Measurements from ENCODE around the gene LY6G6C.

The LY6G6C gene

DNA sequence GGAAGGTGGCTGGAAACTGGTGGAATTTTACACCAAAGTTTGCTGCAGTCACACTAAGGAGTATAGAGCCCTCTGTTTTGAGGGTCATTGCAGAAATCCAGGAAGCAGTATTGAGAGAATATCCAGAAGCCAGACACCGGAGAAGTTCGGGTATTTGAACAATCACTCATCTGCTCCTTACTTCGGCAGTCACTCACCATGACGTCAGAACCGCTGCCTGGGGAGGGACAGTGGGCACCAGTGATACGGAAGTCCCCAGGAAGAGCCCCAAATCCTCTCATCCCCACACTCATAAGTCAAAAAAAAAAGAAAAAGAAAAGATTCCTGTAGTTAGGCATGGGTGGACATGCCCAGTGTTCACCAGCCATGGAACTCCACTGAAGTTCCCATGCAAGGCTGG is 44.6 kb downstream of the LY6G6C start:
- no peak for DNase-seq

DNA sequence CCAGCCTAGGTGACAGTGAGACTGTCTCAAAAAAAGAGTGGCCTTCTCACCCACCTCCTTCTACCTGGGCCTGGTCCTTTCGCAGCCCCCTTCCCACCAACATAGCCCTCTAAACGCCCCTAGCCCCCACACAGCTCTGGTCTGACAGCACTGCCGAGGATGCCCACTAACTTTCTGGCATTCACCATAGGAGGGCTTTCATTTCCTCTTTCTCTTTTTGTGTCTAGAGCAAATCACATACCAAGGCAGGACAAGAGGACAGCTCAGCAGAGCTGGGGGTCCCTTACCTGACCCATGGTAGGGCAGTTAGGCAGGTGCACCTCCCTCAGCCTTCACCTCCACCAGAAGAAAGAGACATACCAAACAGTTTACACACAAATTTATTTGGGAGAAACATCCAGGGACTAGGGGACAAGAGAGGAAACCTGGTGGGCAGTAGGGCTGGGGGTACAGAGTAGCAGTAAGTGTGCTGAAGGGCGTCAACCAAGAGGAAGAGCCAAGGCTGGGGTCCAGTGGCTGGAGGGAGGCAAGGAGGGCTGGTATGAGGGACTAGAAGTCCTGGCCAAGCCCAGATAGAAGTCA is 45.1 kb downstream of the LY6G6C start:
- no peak for DNase-seq

DNA sequence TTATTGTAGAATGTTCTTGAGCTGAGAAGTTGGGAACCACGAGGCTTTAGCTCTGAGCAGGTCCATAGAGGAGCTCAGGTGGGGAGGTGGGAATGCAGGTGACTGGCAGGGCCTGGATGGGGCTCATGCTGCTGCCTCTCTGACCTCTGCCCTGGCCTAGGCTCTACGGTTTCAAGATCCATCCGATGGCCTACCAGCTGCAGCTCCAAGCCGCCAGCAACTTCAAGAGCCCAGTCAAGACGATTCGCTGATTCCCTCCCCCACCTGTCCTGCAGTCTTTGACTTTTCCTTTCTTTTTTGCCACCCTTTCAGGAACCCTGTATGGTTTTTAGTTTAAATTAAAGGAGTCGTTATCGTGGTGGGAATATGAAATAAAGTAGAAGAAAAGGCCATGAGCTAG is 51.9 kb downstream of the LY6G6C start, which contains the start of gene LY6G5B:
LY6G5B (plus strand) TSS at position 301 of the 400 bp plus-strand sequence. CDS start 975 bp downstream, outside the sequence.
- DNase-seq = no peak
